Natural killer cell (primary cell): Measurements from ENCODE around the gene IGSF8. TPM values are rescaled to one million over a fixed set of nuclear protein-coding genes. Genes with fewer than 3 reads are reported as not detected.
A peak's percentile ranks its signal among the peaks of the same experiment; 100 is the strongest.

Experiments
- ATAC-seq, 3 donors: fragments of 150-1000 bp in 2 of 3; fragments of 200-7000 bp in 1 of 3; cut with Tn5 transposase; 1 replicate in 1 of 3; 2 replicates in 2 of 3; pipeline ENCODE4 v1.10.0; 2021; ENCODE audit warnings: mild to moderate bottlenecking in 2 of 3, moderate library complexity in 2 of 3
- DNase-seq, 2 donors: peaks; one replicate each; pipeline versions ENCODE4 v3.0.0 to v3.0.0-alpha.2; 2013 to 2021; ENCODE audit warnings: mixed read lengths in 1 of 2
- H3K27ac ChIP-seq: one replicate; pipeline ENCODE4 v1.5.1; 2013; ENCODE audit warnings: mild to moderate bottlenecking, low read length
- H3K27me3 ChIP-seq: one replicate; pipeline ENCODE4 v1.6.1; 2013; ENCODE audit warnings: low read length; ENCODE audit not compliant: control insufficient read depth, insufficient read depth
- H3K36me3 ChIP-seq: one replicate; pipeline ENCODE4 v1.6.1; 2013; ENCODE audit warnings: low read length; ENCODE audit not compliant: control insufficient read depth, insufficient read depth
- H3K4me1 ChIP-seq: one replicate; pipeline ENCODE4 v1.6.1; 2013; ENCODE audit warnings: low read length; ENCODE audit not compliant: control insufficient read depth, insufficient read depth
- H3K4me3 ChIP-seq: one replicate; pipeline ENCODE4 v1.5.1; 2013; ENCODE audit warnings: low read length
- H3K9me3 ChIP-seq: one replicate; pipeline ENCODE4 v1.6.1; 2013; ENCODE audit warnings: low read length; ENCODE audit not compliant: control insufficient read depth, insufficient read depth
- H3K27ac Mint-ChIP-seq, 2 donors: one replicate each; pipeline ENCODE4 v1.8.0; 2022; ENCODE audit warnings: mild to moderate bottlenecking in 2 of 2, mixed read lengths in 2 of 2, moderate library complexity in 1 of 2
- H3K27me3 Mint-ChIP-seq, 2 donors: one replicate each; pipeline ENCODE4 v1.8.0; 2022; ENCODE audit warnings: low read depth in 2 of 2, mixed read lengths in 2 of 2
- H3K36me3 Mint-ChIP-seq: one replicate; pipeline ENCODE4 v1.8.0; 2022; ENCODE audit warnings: mixed read lengths
- H3K4me1 Mint-ChIP-seq, 2 donors: one replicate each; pipeline ENCODE4 v1.8.0; 2022; ENCODE audit warnings: mixed read lengths in 2 of 2
- H3K4me3 Mint-ChIP-seq: one replicate; pipeline ENCODE4 v1.8.0; 2022; ENCODE audit warnings: mild to moderate bottlenecking, moderate library complexity, mixed read lengths
- H3K9me3 Mint-ChIP-seq, 2 donors: one replicate each; pipeline ENCODE4 v1.8.0; 2022; ENCODE audit warnings: mixed read lengths in 2 of 2
- CTCF ChIP-seq: fragments of 200-600 bp; IDR thresholded peaks from one replicate; pipeline ENCODE4 v1.8.0; 2022; ENCODE audit warnings: antibody characterized with exemption
- WGBS: methylation state at CpG from one replicate; pipeline ENCODE4 v1.1.7; 2013; ENCODE audit warnings: missing lambda C conversion rate; ENCODE audit not compliant: insufficient coverage; 5-methylcytosine and 5-hydroxymethylcytosine counted together
- intact Hi-C: fragments of 100-400 bp; cut with micrococcal nuclease; formaldehyde crosslinking; loops from one replicate; pipeline ENCODE4 v1.14.2; 2022
- total RNA-seq, 4 donors: library from RNA; stranded (reverse); fragments of 120-200 nt in 1 of 4; gene quantifications; one replicate each; pipeline versions ENCODE4 v1.2.3 to v1.2.4, GENCODE V29; 2013 to 2022

IGSF8 gene
- total RNA-seq = 10 to 100 TPM; 26.3 to 35.3 (median 32.1) TPM
- 30.2 TPM for total RNA-seq (2013)

GRCh38 chr1:160097911-160098851 lies at the start of gene IGSF8:
Gene IGSF8 (minus strand): TSS chr1:160098619. CDS start chr1:160098472, 147 bp downstream.
- Histone ChIP-seq H3K27me3 (no peaks in the 10 kb centered on the region), H3K4me3 (peak within 1 kb of the TSS; percentile 77), H3K36me3 (peaks cover 12% of the 10 kb centered on the region), H3K27ac (peak within 1 kb of the TSS; percentile 87), H3K9me3 (no peaks in the 10 kb centered on the region), H3K4me1 (peaks cover 43% of the 10 kb centered on the region)
- Mint-ChIP-seq H3K4me3 (peak within 1 kb of the TSS; percentile 95), H3K27me3 (peaks cover 0 to 2% of the 10 kb centered on the region in 2 donors), H3K36me3 (no peaks in the 10 kb centered on the region), H3K27ac (peak within 1 kb of the TSS; percentile 84 to 89), H3K9me3 (no peaks in the 10 kb centered on the region), H3K4me1 (peaks cover 36 to 56% of the 10 kb centered on the region in 2 donors)
- WGBS = 3% methylated on average over 62 of the region's 64 CpGs
- TF ChIP-seq CTCF = no peak
- intact Hi-C loops = loop anchor here (2.0 kb wide), 1 partner anchor 13 kb away; no protein-coding TSS in a partner anchor
- ATAC-seq = peak; percentile 59 to 83 (median 69)
- DNase-seq = peak; percentile 81 to 95

- ATAC-seq = no peak
- WGBS = 85% methylated on average over 3 of the region's 3 CpGs
These were observed 49.7 kb upstream of the IGSF8 start for GRCh38 chr1:160148121-160148520.

GRCh38 chr1:160146107-160146506 lies 47.7 kb upstream of the IGSF8 start:
- ATAC-seq (no peak), DNase-seq (no peak)
- Mint-ChIP-seq H3K27ac (no peak overlapping the region), H3K4me3 (no peak overlapping the region), H3K9me3 (no peaks in the 10 kb centered on the region), H3K36me3 (no peaks in the 10 kb centered on the region), H3K27me3 (peaks cover 12 to 32% of the 10 kb centered on the region in 2 donors), H3K4me1 (no peaks in the 10 kb centered on the region)
- H3K9me3 ChIP-seq = no peaks in the 10 kb centered on the region
- no peak for TF ChIP-seq CTCF
- H3K36me3 ChIP-seq = no peaks in the 10 kb centered on the region
- WGBS = 94% methylated on average over 13 of the region's 14 CpGs
- no peak overlapping the region for H3K4me3 ChIP-seq
- H3K27ac ChIP-seq = no peak overlapping the region
- no peaks in the 10 kb centered on the region for H3K27me3 ChIP-seq
- intact Hi-C loops = no loop called here
- no peaks in the 10 kb centered on the region for H3K4me1 ChIP-seq

More at GRCh38 chr1:160148121-160148520, 49.7 kb upstream of the IGSF8 start:
- Histone ChIP-seq H3K9me3 (no peaks in the 10 kb centered on the region), H3K4me3 (no peak overlapping the region), H3K27me3 (no peaks in the 10 kb centered on the region), H3K27ac (no peak overlapping the region), H3K4me1 (no peaks in the 10 kb centered on the region), H3K36me3 (no peaks in the 10 kb centered on the region)
- Mint-ChIP-seq H3K4me1 (peaks cover 0 to 7% of the 10 kb centered on the region in 2 donors), H3K9me3 (no peaks in the 10 kb centered on the region), H3K4me3 (no peak overlapping the region), H3K27ac (no peak overlapping the region), H3K36me3 (no peaks in the 10 kb centered on the region), H3K27me3 (peaks cover 8 to 12% of the 10 kb centered on the region in 2 donors)
- DNase-seq = no peak
- intact Hi-C loops = no loop called here
- TF ChIP-seq CTCF = no peak
